Bronchial epithelial cell (primary cell): ENCODE measurements around the gene KIAA0319L. TPM values are rescaled to one million over a fixed set of nuclear protein-coding genes. Genes with fewer than 3 reads are reported as not detected.
A peak's percentile ranks its signal among the peaks of the same experiment; 100 is the strongest.

ENCODE experiments used
- DNase-seq: peaks from one replicate; pipeline ENCODE4 v3.0.0-alpha.2; 2010; ENCODE audit warnings: low read depth
- FAIRE-seq: peaks from 2 replicates; lab custom pipeline; 2011; peaks lifted over from hg19 to GRCh38; lab: Jason Lieb, UNC
- H3K27me3 ChIP-seq: 2 replicates; pipeline ENCODE4 v1.5.1; 2011; ENCODE audit warnings: low read length; ENCODE audit not compliant: control insufficient read depth, insufficient read depth
- H3K36me3 ChIP-seq: 2 replicates; pipeline ENCODE4 v1.5.1; 2011; ENCODE audit warnings: low read length; ENCODE audit not compliant: control insufficient read depth, insufficient read depth
- H3K4me3 ChIP-seq: 2 replicates; pipeline ENCODE4 v1.5.1; 2011; ENCODE audit warnings: mild to moderate bottlenecking, low read depth, low read length, control low read depth
- CTCF ChIP-seq: IDR thresholded peaks from 2 replicates; pipeline ENCODE4 v1.5.1; 2011; ENCODE audit warnings: mild to moderate bottlenecking, moderate library complexity, low read length, control low read depth, inconsistent platforms; ENCODE audit not compliant: insufficient read depth, severe bottlenecking
- total RNA-seq: library from RNA; depleted of rRNA; stranded (reverse); fragments of >200 nt; gene quantifications from 2 replicates; pipeline ENCODE4 v1.2.1, GENCODE V29; 2014

KIAA0319L gene
- total RNA-seq, 1 donor from 2014 or later = 26.6 TPM

GRCh38 chr1:35519432-35519831 is 37.8 kb downstream of the KIAA0319L start:
- Histone ChIP-seq H3K27me3 (no peaks in the 10 kb centered on the region), H3K36me3 (no peaks in the 10 kb centered on the region), H3K4me3 (no peak overlapping the region)
- DNase-seq = no peak
- no peak for TF ChIP-seq CTCF
- FAIRE-seq = no peak

GRCh38 chr1:35518183-35518582 is 39.0 kb downstream of the KIAA0319L start:
- no peak for TF ChIP-seq CTCF
- DNase-seq = no peak
- Histone ChIP-seq H3K4me3 (no peak overlapping the region), H3K27me3 (no peaks in the 10 kb centered on the region), H3K36me3 (no peaks in the 10 kb centered on the region)
- no peak for FAIRE-seq

- DNase-seq (no peak), FAIRE-seq (no peak)
- H3K27me3 ChIP-seq = no peaks in the 10 kb centered on the region
- H3K36me3 ChIP-seq = peaks cover 3% of the 10 kb centered on the region
- no peak for TF ChIP-seq CTCF
- no peak overlapping the region for H3K4me3 ChIP-seq
Measured at GRCh38 chr1:35511305-35511704, 45.9 kb downstream of the KIAA0319L start.

- H3K27me3 ChIP-seq = no peaks in the 10 kb centered on the region
- H3K4me3 ChIP-seq = no peak overlapping the region
- DNase-seq (no peak), FAIRE-seq (no peak)
- TF ChIP-seq CTCF = no peak
- H3K36me3 ChIP-seq = peaks cover 3% of the 10 kb centered on the region
Measured at GRCh38 chr1:35509558-35509957, 47.6 kb downstream of the KIAA0319L start.

- no peak for TF ChIP-seq CTCF
- no peak for FAIRE-seq
- peak; percentile 34 for DNase-seq
Measured at GRCh38 chr1:35507947-35508346, 49.3 kb downstream of the KIAA0319L start.

More at GRCh38 chr1:35507947-35508346, 49.3 kb downstream of the KIAA0319L start:
- H3K4me3 ChIP-seq = no peak overlapping the region
- peaks cover 3% of the 10 kb centered on the region for H3K36me3 ChIP-seq
- H3K27me3 ChIP-seq = no peaks in the 10 kb centered on the region
